Measurements from ENCODE around the gene CALM3.

Gene CALM3

GRCh38 chr19:46615966-46616365, 14.8 kb downstream of the CALM3 start:
- no peak for TF ChIP-seq SIN3A (IDR thresholded peaks at IDR 0.05; ENCODE audit: borderline replicate concordance, insufficient read depth, low read length)
- no peak for TF ChIP-seq FOXP2 (optimal IDR thresholded peaks at IDR 0.05; ENCODE audit: borderline replicate concordance, extremely low read depth, extremely low read length, insufficient read depth)
- TF ChIP-seq TAF1 (IDR thresholded peaks at IDR 0.05; ENCODE audit: borderline replicate concordance, insufficient read depth, low read length) = no peak
- TF ChIP-seq POLR2AphosphoS5 (IDR thresholded peaks at IDR 0.05; ENCODE audit: low read depth, low read length) = no peak
- TF ChIP-seq REST (IDR thresholded peaks at IDR 0.05; ENCODE audit: insufficient read depth in 1 of 2, low read depth in 2 of 2, low read length in 2 of 2) = no peak

- TF ChIP-seq SIN3A (IDR thresholded peaks at IDR 0.05; ENCODE audit: borderline replicate concordance, insufficient read depth, low read length) (no peak), TAF1 (IDR thresholded peaks at IDR 0.05; ENCODE audit: borderline replicate concordance, insufficient read depth, low read length) (no peak), POLR2AphosphoS5 (IDR thresholded peaks at IDR 0.05; ENCODE audit: low read depth, low read length) (no peak)
Observed at GRCh38 chr19:46616631-46617322, 15.6 kb downstream of the CALM3 start.

GRCh38 chr19:46617601-46618000, 16.5 kb downstream of the CALM3 start:
- no peak for TF ChIP-seq SIN3A (IDR thresholded peaks at IDR 0.05; ENCODE audit: borderline replicate concordance, insufficient read depth, low read length)
- no peak for TF ChIP-seq REST (IDR thresholded peaks at IDR 0.05; ENCODE audit: insufficient read depth in 1 of 2, low read depth in 2 of 2, low read length in 2 of 2)
- TF ChIP-seq TAF1 (IDR thresholded peaks at IDR 0.05; ENCODE audit: borderline replicate concordance, insufficient read depth, low read length) = no peak
- TF ChIP-seq FOXP2 (optimal IDR thresholded peaks at IDR 0.05; ENCODE audit: borderline replicate concordance, extremely low read depth, extremely low read length, insufficient read depth) = no peak
- TF ChIP-seq POLR2AphosphoS5 (IDR thresholded peaks at IDR 0.05; ENCODE audit: low read depth, low read length) = no peak

- TF ChIP-seq SIN3A (IDR thresholded peaks at IDR 0.05; ENCODE audit: borderline replicate concordance, insufficient read depth, low read length) = no peak
Observed at GRCh38 chr19:46618670-46619231, 17.6 kb downstream of the CALM3 start.

GRCh38 chr19:46620267-46620666, 19.1 kb downstream of the CALM3 start:
- no peak for TF ChIP-seq REST (IDR thresholded peaks at IDR 0.05; ENCODE audit: insufficient read depth in 1 of 2, low read depth in 2 of 2, low read length in 2 of 2)
- no peak for TF ChIP-seq POLR2AphosphoS5 (IDR thresholded peaks at IDR 0.05; ENCODE audit: low read depth, low read length)
- no peak for TF ChIP-seq TAF1 (IDR thresholded peaks at IDR 0.05; ENCODE audit: borderline replicate concordance, insufficient read depth, low read length)
- TF ChIP-seq SIN3A (IDR thresholded peaks at IDR 0.05; ENCODE audit: borderline replicate concordance, insufficient read depth, low read length) = no peak
- TF ChIP-seq FOXP2 (optimal IDR thresholded peaks at IDR 0.05; ENCODE audit: borderline replicate concordance, extremely low read depth, extremely low read length, insufficient read depth) = no peak

- no peak for TF ChIP-seq FOXP2 (optimal IDR thresholded peaks at IDR 0.05; ENCODE audit: borderline replicate concordance, extremely low read depth, extremely low read length, insufficient read depth)
- no peak for TF ChIP-seq TAF1 (IDR thresholded peaks at IDR 0.05; ENCODE audit: borderline replicate concordance, insufficient read depth, low read length)
- no peak for TF ChIP-seq POLR2AphosphoS5 (IDR thresholded peaks at IDR 0.05; ENCODE audit: low read depth, low read length)
Observed at GRCh38 chr19:46620716-46621115, 19.6 kb downstream of the CALM3 start.

All from PFSK-1 (cell line).